ENCODE results near the gene FOXP4. TPM values are rescaled to one million over a fixed set of nuclear protein-coding genes. Genes with fewer than 3 reads are reported as not detected.

Gene FOXP4
- total and polyA plus RNA-seq, 8 donors = 7.9 to 70.4 (median 30.7) TPM

GRCh38 chr6:41598670-41599014, 52.5 kb downstream of the FOXP4 start:
- no peak for DNase-seq
- Histone ChIP-seq H3K9me3 (no peaks in the 10 kb centered on the region), H3K4me3 (no peak overlapping the region), H3K36me3 (peaks cover 28 to 73% (median 71%) of the 10 kb centered on the region in 4 donors), H3K27me3 (peaks cover 0 to under 1% (median 0%) of the 10 kb centered on the region in 3 donors), H3K27ac (peak overlapping the region in 2 of 5 donors; percentile 30 to 49), H3K4me1 (peaks cover 3 to 30% (median 24%) of the 10 kb centered on the region in 4 donors)
- TF ChIP-seq POLR2A (IDR thresholded peaks at IDR 0.05) (no peak), EP300 (IDR thresholded peaks at IDR 0.05) (no peak), CTCF (IDR thresholded peaks at IDR 0.05) (no peak), POLR2AphosphoS5 (IDR thresholded peaks at IDR 0.05) (no peak)
- 55 to 71% (median 67%) methylated on average over 1 to 8 of the region's 8 CpGs for WGBS, 5 donors
- intact Hi-C loops (cut with DNase I; ENCODE audit: low total_unique reads) = no loop called here

DNA sequence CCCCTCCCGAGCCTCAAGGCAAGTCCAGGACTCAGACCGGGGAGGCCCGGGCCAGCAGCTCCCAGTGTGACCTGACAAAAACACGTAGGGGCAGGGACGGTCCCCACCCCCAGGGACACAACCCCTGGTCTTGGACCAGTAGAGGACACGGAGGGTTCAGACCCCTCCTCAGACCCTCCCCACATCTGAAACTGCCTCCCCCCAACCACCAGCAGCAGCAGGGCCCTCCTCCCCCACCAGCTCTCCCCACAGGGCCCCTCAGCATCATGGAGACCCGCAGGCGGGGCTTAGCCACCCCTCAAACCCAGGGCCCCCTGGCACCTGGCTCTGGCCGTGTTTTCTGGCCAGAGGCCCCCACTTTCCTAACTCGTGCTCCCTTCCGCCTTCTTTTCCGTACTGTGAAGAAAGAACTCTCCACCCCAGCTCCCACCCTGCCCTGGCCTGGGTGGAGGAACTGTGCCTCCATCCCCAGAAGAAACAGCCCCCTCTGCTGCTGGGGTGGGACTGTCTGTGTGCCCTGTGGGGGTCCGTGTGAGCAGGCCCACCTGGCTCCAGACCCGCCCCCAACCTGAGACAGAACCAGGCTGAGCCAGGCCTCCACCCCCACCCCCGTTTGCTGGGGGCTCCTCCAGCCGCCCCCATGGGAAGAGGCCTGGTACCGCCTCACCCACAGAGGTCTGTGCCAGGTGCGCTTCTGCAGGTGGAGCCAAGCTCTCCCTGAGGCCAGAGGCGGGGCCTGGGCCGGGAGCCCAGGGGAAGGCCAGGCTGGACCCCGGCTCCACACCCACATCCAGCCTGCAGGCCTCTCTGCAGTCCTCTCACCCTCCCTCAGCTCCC, 53.1 kb downstream of the FOXP4 start:
- Histone ChIP-seq H3K4me3 (no peak overlapping the region), H3K9me3 (no peaks in the 10 kb centered on the region), H3K4me1 (peaks cover 3 to 30% (median 24%) of the 10 kb centered on the region in 4 donors), H3K27ac (peak overlapping the region in 4 of 5 donors; percentile 24 to 49 (median 30)), H3K27me3 (peaks cover 0 to 6% (median 0%) of the 10 kb centered on the region in 3 donors), H3K36me3 (peaks cover 28 to 67% (median 65%) of the 10 kb centered on the region in 4 donors)
- intact Hi-C loops (cut with DNase I; ENCODE audit: low total_unique reads) = no loop called here
- TF ChIP-seq CTCF (IDR thresholded peaks at IDR 0.05) = no peak
- no peak for TF ChIP-seq EP300 (IDR thresholded peaks at IDR 0.05)
- no peak for TF ChIP-seq POLR2A (IDR thresholded peaks at IDR 0.05)
- TF ChIP-seq POLR2AphosphoS5 (IDR thresholded peaks at IDR 0.05) = no peak
- WGBS, 5 donors = 44 to 71% (median 64%) methylated on average over 9 to 21 of the region's 21 CpGs
- DNase-seq = peak; percentile 62

DNA sequence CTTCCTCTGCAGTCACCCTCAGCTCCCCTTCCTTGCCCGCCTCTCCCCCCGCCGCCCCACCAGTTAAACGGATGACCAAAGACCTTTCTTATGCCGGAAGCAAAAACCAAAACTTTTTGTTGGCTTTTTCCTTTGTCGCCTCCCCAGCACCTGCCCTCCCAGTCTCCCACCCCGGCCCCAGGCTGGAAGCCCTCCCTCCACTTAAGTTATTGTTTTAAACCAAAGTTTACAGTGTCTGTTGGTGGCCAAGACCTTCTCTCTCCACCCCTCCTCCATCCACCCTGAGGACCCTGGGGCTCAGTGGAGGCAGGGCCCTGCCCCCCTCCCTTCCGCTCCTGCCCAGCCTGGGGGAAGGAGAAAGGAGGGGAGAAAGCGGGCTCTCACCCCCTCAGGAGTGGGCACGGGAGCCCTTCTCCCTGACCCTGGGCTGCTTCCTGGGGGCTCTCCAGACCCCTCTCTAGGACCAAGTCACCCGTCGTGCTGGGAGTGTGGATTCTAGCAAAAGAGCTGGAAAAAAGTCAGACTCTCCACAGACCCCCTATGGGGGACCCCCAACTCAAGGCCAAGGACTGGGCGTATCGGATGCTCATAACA, 53.8 kb downstream of the FOXP4 start:
- intact Hi-C loops (cut with DNase I; ENCODE audit: low total_unique reads) = loop anchor here (5.0 kb wide), 1 partner anchor 82 kb away; no protein-coding TSS in a partner anchor
- WGBS, 5 donors = 76 to 84% (median 82%) methylated on average over 13 to 14 of the region's 14 CpGs
- Histone ChIP-seq H3K27ac (peak overlapping the region in 1 of 5 donors; percentile 49), H3K9me3 (no peaks in the 10 kb centered on the region), H3K27me3 (peaks cover 0 to 7% (median 0%) of the 10 kb centered on the region in 3 donors), H3K4me3 (no peak overlapping the region), H3K4me1 (peaks cover 3 to 30% (median 24%) of the 10 kb centered on the region in 4 donors), H3K36me3 (peaks cover 24 to 60% (median 58%) of the 10 kb centered on the region in 4 donors)
- no peak for TF ChIP-seq POLR2A (IDR thresholded peaks at IDR 0.05)
- TF ChIP-seq CTCF (IDR thresholded peaks at IDR 0.05) = no peak
- no peak for TF ChIP-seq EP300 (IDR thresholded peaks at IDR 0.05)
- no peak for TF ChIP-seq POLR2AphosphoS5 (IDR thresholded peaks at IDR 0.05)
- DNase-seq = no peak

- Histone ChIP-seq H3K27me3 (peaks cover 0 to 7% (median 0%) of the 10 kb centered on the region in 3 donors), H3K4me1 (peaks cover 3 to 30% (median 24%) of the 10 kb centered on the region in 4 donors), H3K27ac (no peak overlapping the region), H3K4me3 (no peak overlapping the region), H3K36me3 (peaks cover 20 to 53% (median 51%) of the 10 kb centered on the region in 4 donors), H3K9me3 (no peaks in the 10 kb centered on the region)
- TF ChIP-seq CTCF (IDR thresholded peaks at IDR 0.05) (no peak), EP300 (IDR thresholded peaks at IDR 0.05) (no peak), POLR2A (IDR thresholded peaks at IDR 0.05) (no peak), POLR2AphosphoS5 (IDR thresholded peaks at IDR 0.05) (no peak)
- 66 to 77% (median 73%) methylated on average over 11 to 22 of the region's 22 CpGs for WGBS, 5 donors
- intact Hi-C loops (cut with DNase I; ENCODE audit: low total_unique reads) = loop anchor here (5.0 kb wide), 1 partner anchor 82 kb away; no protein-coding TSS in a partner anchor
- DNase-seq = no peak
Measured at GRCh38 chr6:41600499-41601247, 54.5 kb downstream of the FOXP4 start.
